ENCODE measurements around the gene DUSP3. TPM values are rescaled to one million over a fixed set of nuclear protein-coding genes. Genes with fewer than 3 reads are reported as not detected.

Gene DUSP3
- total RNA-seq, 4 donors from 2014 or later, result 33.7 to 58.4 (median 36.8) TPM

DNA sequence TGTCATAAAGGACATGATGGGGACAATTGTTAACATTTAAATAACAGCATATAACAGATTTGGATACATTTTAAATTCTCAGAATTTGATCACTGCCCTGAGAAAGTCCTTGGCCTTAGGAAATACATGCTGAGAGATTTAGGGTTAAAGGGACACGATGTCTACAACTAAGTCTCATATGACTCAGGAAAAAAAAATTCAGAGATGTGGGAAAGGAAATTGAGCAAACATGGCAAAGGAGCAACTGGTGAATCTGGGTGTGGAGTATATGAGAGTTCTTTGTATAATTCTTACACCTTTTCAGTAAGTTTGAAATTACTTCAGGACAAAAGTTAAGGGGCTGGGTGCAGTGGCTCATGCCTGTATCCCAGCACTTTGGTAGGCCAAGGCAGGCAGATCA is 35.9 kb upstream of the DUSP3 start:
- TF ChIP-seq POLR2A (IDR thresholded peaks at IDR 0.05), result no peak
- TF ChIP-seq, protein P1, sequence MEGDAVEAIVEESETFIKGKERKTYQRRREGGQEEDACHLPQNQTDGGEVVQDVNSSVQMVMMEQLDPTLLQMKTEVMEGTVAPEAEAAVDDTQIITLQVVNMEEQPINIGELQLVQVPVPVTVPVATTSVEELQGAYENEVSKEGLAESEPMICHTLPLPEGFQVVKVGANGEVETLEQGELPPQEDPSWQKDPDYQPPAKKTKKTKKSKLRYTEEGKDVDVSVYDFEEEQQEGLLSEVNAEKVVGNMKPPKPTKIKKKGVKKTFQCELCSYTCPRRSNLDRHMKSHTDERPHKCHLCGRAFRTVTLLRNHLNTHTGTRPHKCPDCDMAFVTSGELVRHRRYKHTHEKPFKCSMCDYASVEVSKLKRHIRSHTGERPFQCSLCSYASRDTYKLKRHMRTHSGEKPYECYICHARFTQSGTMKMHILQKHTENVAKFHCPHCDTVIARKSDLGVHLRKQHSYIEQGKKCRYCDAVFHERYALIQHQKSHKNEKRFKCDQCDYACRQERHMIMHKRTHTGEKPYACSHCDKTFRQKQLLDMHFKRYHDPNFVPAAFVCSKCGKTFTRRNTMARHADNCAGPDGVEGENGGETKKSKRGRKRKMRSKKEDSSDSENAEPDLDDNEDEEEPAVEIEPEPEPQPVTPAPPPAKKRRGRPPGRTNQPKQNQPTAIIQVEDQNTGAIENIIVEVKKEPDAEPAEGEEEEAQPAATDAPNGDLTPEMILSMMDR (IDR thresholded peaks at IDR 0.05), result no peak
- no peak for DNase-seq
- Histone ChIP-seq H3K36me3 (peaks cover 5 to 85% (median 7%) of the 10 kb centered on the region in 3 donors), H3K4me1 (peaks cover 0 to 3% (median 0%) of the 10 kb centered on the region in 3 donors), H3K4me3 (no peak overlapping the region), H3K9me3 (no peaks in the 10 kb centered on the region), H3K27ac (no peak overlapping the region), H3K27me3 (no peaks in the 10 kb centered on the region)
- intact Hi-C loops (cut with DNase I), result no loop called here
- 18 to 20% methylated on average over 1 of the region's 1 CpG for WGBS, 2 donors

DNA sequence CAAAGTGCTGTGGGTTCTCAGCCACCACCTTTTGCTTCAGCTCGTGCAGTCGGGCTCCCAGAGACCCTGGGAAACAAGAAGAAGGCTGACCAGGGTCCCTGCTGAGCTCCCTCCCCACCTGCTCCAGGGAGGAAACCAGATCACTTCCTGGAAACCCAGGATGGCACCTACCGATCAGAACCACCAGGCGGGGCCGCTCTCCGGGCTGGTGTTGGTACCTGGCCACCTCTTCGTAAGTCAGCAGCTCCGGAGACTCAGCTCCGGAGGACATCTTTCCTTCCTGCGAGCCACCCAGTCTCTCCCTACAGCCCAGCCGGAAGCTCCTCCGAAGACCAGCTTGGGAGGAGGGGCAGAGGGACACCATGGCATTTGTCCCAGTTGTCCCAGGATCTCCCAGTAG is 35.2 kb upstream of the DUSP3 start:
- intact Hi-C loops (cut with DNase I), result no loop called here
- peaks cover 0 to 3% (median 0%) of the 10 kb centered on the region in 3 donors for H3K4me1 ChIP-seq
- no peak overlapping the region for H3K27ac ChIP-seq
- WGBS, 2 donors, result 20 to 95% methylated on average over 1 to 6 of the region's 12 CpGs
- DNase-seq, result no peak
- H3K4me3 ChIP-seq, result no peak overlapping the region
- no peak for TF ChIP-seq POLR2A (IDR thresholded peaks at IDR 0.05)
- TF ChIP-seq, protein P1 (IDR thresholded peaks at IDR 0.05), result peak in 1 of 6 experiments; percentile 5
- no peaks in the 10 kb centered on the region for H3K27me3 ChIP-seq
- no peaks in the 10 kb centered on the region for H3K9me3 ChIP-seq
- peaks cover 5 to 83% (median 7%) of the 10 kb centered on the region in 3 donors for H3K36me3 ChIP-seq

DNA sequence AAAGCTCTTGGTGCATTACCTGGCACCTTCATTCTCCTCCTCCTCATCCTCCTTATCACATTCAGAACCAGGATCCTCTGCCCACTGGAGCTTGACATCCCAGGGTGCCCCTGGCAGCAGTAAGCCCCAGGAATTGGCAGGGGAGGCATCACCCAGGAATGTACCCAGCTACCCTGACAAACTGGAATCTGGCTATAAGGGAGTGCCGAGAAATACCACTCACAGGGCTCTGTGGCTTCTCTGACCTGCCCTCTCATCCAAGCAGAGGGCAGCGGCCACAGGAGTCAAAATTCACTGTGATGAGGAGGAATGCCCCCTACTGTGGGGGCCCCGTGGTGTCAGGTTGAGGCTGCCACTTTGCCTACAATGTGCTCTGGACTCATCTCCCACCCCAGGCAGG is 34.6 kb upstream of the DUSP3 start:
- Histone ChIP-seq H3K4me3 (no peak overlapping the region), H3K9me3 (no peaks in the 10 kb centered on the region), H3K36me3 (peaks cover 5 to 83% (median 14%) of the 10 kb centered on the region in 3 donors), H3K27ac (no peak overlapping the region), H3K4me1 (peaks cover 0 to 3% (median 0%) of the 10 kb centered on the region in 3 donors), H3K27me3 (no peaks in the 10 kb centered on the region)
- DNase-seq, result no peak
- WGBS, 2 donors, result 80% methylated on average over 2 of the region's 3 CpGs; no CpG with 5 or more reads in 1 of the 2 donors
- TF ChIP-seq, protein P1 (IDR thresholded peaks at IDR 0.05), result no peak
- no peak for TF ChIP-seq POLR2A (IDR thresholded peaks at IDR 0.05)
- intact Hi-C loops (cut with DNase I), result no loop called here

DNA sequence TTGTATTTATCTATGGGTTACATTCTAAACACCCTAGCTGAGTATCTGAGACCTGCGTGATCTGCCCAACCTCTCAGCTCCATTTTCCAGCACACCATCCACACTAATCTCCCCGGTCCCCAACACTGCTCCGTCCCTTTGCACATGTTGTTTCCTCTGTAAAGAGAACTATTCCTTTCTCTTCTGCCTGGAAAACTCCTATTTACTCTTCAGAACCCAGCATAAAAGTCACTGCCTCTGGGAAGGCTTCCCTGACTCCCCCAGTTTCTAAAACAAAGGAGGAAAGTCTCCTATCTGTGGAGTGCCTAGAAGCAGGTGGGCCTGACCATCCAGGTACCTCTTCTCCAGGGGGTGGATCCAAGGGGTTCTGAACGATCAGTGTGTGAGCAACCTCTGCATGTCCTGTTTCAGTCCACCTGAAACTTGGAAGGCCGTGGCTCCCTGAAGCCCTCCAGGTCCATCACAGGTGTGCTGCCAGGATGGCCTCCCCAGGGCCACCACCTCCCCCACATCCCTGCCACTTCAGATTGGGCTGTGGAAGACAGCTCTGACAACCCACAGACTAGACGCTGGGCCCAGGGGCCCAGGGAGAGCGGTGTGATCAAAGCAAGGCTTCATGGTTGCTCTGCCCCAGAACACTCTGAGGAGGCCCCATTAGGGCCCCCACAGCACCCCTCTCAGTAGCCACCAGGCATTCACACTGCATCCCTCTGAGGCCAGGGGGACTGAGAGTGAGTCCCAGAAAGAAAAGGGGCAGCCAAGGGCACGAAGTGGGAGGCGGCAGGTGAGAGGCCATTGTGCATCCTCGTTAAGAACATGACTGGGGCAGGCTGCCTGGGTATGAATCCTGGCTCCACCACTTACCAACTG is 33.9 kb upstream of the DUSP3 start:
- Histone ChIP-seq H3K4me1 (peaks cover 0 to 3% (median 0%) of the 10 kb centered on the region in 3 donors), H3K27me3 (no peaks in the 10 kb centered on the region), H3K27ac (no peak overlapping the region), H3K4me3 (no peak overlapping the region), H3K36me3 (peaks cover 5 to 83% (median 14%) of the 10 kb centered on the region in 3 donors), H3K9me3 (no peaks in the 10 kb centered on the region)
- DNase-seq, result no peak
- TF ChIP-seq, protein P1 (IDR thresholded peaks at IDR 0.05), result no peak
- TF ChIP-seq POLR2A (IDR thresholded peaks at IDR 0.05), result no peak
- 88 to 95% methylated on average over 6 to 10 of the region's 10 CpGs for WGBS, 2 donors
- intact Hi-C loops (cut with DNase I), result no loop called here

DNA sequence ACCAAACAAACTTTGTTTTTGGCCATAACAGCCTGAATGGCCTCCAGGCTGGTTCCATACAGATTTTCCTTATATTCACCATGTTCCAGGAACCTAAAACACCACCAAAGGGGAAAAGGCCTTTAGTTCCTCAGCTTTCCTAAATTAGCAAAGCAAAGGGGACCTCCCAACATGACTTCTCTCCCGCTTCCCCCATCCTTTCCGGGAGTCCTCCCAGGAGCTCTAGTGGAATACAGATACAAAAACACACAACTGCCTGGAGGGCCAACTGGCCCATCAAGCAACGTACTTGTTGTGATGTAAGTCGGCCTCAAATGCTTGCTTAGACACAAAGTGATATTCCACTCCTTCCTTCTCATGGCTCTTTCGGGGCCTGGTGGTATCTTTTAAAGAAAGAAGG is 32.0 kb upstream of the DUSP3 start:
- TF ChIP-seq POLR2A (IDR thresholded peaks at IDR 0.05), result no peak
- TF ChIP-seq, protein P1 (IDR thresholded peaks at IDR 0.05), result no peak
- WGBS, 2 donors, result 79 to 100% methylated on average over 1 to 5 of the region's 5 CpGs
- Histone ChIP-seq H3K4me1 (peaks cover 0 to 3% (median 0%) of the 10 kb centered on the region in 3 donors), H3K4me3 (no peak overlapping the region), H3K36me3 (peaks cover 5 to 79% (median 14%) of the 10 kb centered on the region in 3 donors), H3K27me3 (no peaks in the 10 kb centered on the region), H3K27ac (no peak overlapping the region), H3K9me3 (no peaks in the 10 kb centered on the region)
- intact Hi-C loops (cut with DNase I), result no loop called here
- no peak for DNase-seq

Measured in esophagus squamous epithelium (tissue), 5 donors.